ENCODE results near the gene CLCA4. TPM values are rescaled to one million over a fixed set of nuclear protein-coding genes. Genes with fewer than 3 reads are reported as not detected.

CLCA4 gene
- total RNA-seq, 2 experiments from 2014 or later, result not detected

GRCh38 chr1:86504895-86505563 lies 41.8 kb upstream of the CLCA4 start:
- H3K27ac Mint-ChIP-seq, result no peak overlapping the region
- intact Hi-C loops (cut with micrococcal nuclease), result loop anchor here (5.0 to 10.0 kb wide), 2 partner anchors 200 to 237 kb away; partner anchors contain the start of gene SH3GLB1
- H3K36me3 Mint-ChIP-seq (ENCODE audit: low read depth), result no peaks in the 10 kb centered on the region
- H3K4me3 Mint-ChIP-seq, result no peak overlapping the region
- CTCF ChIA-PET, result interaction anchor here (0.8 to 7.8 kb wide), 8 partner anchors 15 to 237 kb away, joined by 3 to 67 read pairs (median 4); partner anchors contain the start of gene SH3GLB1
- TF ChIP-seq CTCF (IDR thresholded peaks at IDR 0.05), result no peak
- no peak for DNase-seq
- H3K4me1 Mint-ChIP-seq (ENCODE audit: low read depth), result peaks cover 8% of the 10 kb centered on the region
- no peaks in the 10 kb centered on the region for H3K9me3 Mint-ChIP-seq
- H3K27me3 Mint-ChIP-seq, result peaks cover 1% of the 10 kb centered on the region
- POLR2A ChIA-PET, result no interaction called here
- no peak for ATAC-seq

- Mint-ChIP-seq H3K36me3 (ENCODE audit: low read depth) (no peaks in the 10 kb centered on the region), H3K4me1 (ENCODE audit: low read depth) (peaks cover 8% of the 10 kb centered on the region), H3K4me3 (no peak overlapping the region), H3K27ac (no peak overlapping the region), H3K27me3 (peaks cover 1% of the 10 kb centered on the region), H3K9me3 (no peaks in the 10 kb centered on the region)
- ATAC-seq, result no peak
- intact Hi-C loops (cut with micrococcal nuclease), result loop anchor here (10.0 kb wide), 1 partner anchor 199 kb away; the partner anchor contains the start of gene SH3GLB1
- POLR2A ChIA-PET, result no interaction called here
- no peak for TF ChIP-seq CTCF (IDR thresholded peaks at IDR 0.05)
- no peak for DNase-seq
- CTCF ChIA-PET, result interaction anchor here (0.8 to 7.8 kb wide), 7 partner anchors 14 to 236 kb away, joined by 3 to 67 read pairs (median 5); partner anchors contain the start of gene SH3GLB1
These were observed 41.3 kb upstream of the CLCA4 start for GRCh38 chr1:86505564-86505902.

GRCh38 chr1:86507935-86508582 lies 38.8 kb upstream of the CLCA4 start:
- H3K27ac Mint-ChIP-seq, result no peak overlapping the region
- intact Hi-C loops (cut with micrococcal nuclease), result loop anchor here (10.0 kb wide), 1 partner anchor 197 kb away; the partner anchor contains the start of gene SH3GLB1
- CTCF ChIA-PET, result interaction anchor here (0.6 to 5.3 kb wide), 13 partner anchors 8 to 180 kb away, joined by 3 to 47 read pairs (median 3); no protein-coding TSS in a partner anchor

GRCh38 chr1:86508583-86508969 lies 38.3 kb upstream of the CLCA4 start:
- peaks cover 1% of the 10 kb centered on the region for H3K27me3 Mint-ChIP-seq
- H3K9me3 Mint-ChIP-seq, result no peaks in the 10 kb centered on the region
- no peak overlapping the region for H3K4me3 Mint-ChIP-seq
- H3K4me1 Mint-ChIP-seq (ENCODE audit: low read depth), result peaks cover 3% of the 10 kb centered on the region
- no peak for TF ChIP-seq CTCF (IDR thresholded peaks at IDR 0.05)
- H3K36me3 Mint-ChIP-seq (ENCODE audit: low read depth), result no peaks in the 10 kb centered on the region
- ChIA-PET CTCF (interaction anchor here (0.6 to 5.3 kb wide), 9 partner anchors 8 to 129 kb away, joined by 3 to 47 read pairs (median 5); no protein-coding TSS in a partner anchor), POLR2A (no interaction called here)
- intact Hi-C loops (cut with micrococcal nuclease), result loop anchor here (10.0 kb wide), 1 partner anchor 196 kb away; the partner anchor contains the start of gene SH3GLB1
- DNase-seq, result no peak
- no peak for ATAC-seq
- no peak overlapping the region for H3K27ac Mint-ChIP-seq

More at GRCh38 chr1:86507935-86508582, 38.8 kb upstream of the CLCA4 start:
- Mint-ChIP-seq H3K4me1 (ENCODE audit: low read depth) (peaks cover 4% of the 10 kb centered on the region), H3K27me3 (peaks cover 1% of the 10 kb centered on the region), H3K36me3 (ENCODE audit: low read depth) (no peaks in the 10 kb centered on the region), H3K4me3 (no peak overlapping the region), H3K9me3 (no peaks in the 10 kb centered on the region)
- ATAC-seq (peak; percentile 47), DNase-seq (peak; percentile 36)
- TF ChIP-seq CTCF (IDR thresholded peaks at IDR 0.05), result peak; percentile 50
- POLR2A ChIA-PET, result interaction anchor here (1.2 kb wide), 1 partner anchor 196 kb away, joined by 3 read pairs; the partner anchor contains the start of gene SH3GLB1
